ES-I3 (cell line): ENCODE results near the gene CD33.
"Not testable (repeated sequence)": the region's sequence is repeated elsewhere in the genome, so short reads cannot be mapped to it uniquely, and the experiment has no call there.

Source experiments
- H3K36me3 ChIP-seq: 2 replicates; pipeline ENCODE4 v1.6.1; 2013; ENCODE audit warnings: mild to moderate bottlenecking, low read length, control low read depth, moderate library complexity; ENCODE audit not compliant: insufficient read depth
- H3K4me1 ChIP-seq: 2 replicates; pipeline ENCODE4 v1.6.1; 2013; ENCODE audit warnings: mild to moderate bottlenecking, control low read depth, low read length; ENCODE audit not compliant: insufficient read depth
- H3K9ac ChIP-seq: 2 replicates; pipeline ENCODE4 v1.6.1; 2013; ENCODE audit warnings: low read depth, mild to moderate bottlenecking, low read length, moderate library complexity
- H3K9me3 ChIP-seq: 2 replicates; pipeline ENCODE4 v1.6.1; 2013; ENCODE audit warnings: mild to moderate bottlenecking, low read length, moderate library complexity; ENCODE audit not compliant: control insufficient read depth, insufficient read depth

CD33 gene

GRCh38 chr19:51196181-51196580 lies 28.7 kb upstream of the CD33 start:
- H3K9ac ChIP-seq: no peak overlapping the region
- H3K36me3 ChIP-seq: no peaks in the 10 kb centered on the region
- H3K9me3 ChIP-seq: no peaks in the 10 kb centered on the region
- no peaks in the 10 kb centered on the region for H3K4me1 ChIP-seq

DNA sequence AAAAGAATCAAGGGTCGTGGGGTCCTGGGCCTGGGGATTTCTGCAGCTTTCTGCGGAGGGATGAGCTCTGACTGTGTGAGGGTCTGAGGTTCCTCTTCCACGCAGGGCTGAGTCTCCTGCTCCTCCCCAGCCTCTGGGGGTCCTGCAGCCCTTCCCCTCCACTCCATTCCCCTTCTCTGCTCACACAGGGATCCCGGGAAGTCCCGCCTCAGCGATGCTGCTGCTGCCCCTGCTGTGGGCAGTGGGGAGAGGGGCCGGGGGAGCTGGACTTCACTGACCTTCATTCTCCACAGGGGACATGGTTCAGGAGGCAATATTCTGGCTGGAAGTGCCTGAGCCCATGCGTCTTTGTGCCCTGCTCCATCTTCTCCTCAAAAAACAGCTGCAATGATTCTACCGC lies 26.2 kb upstream of the CD33 start:
- no peaks in the 10 kb centered on the region for H3K36me3 ChIP-seq
- H3K9ac ChIP-seq: no peak overlapping the region
- H3K9me3 ChIP-seq: no peaks in the 10 kb centered on the region
- H3K4me1 ChIP-seq: no peaks in the 10 kb centered on the region

- no peak overlapping the region for H3K9ac ChIP-seq
- H3K36me3 ChIP-seq: no peaks in the 10 kb centered on the region
- no peaks in the 10 kb centered on the region for H3K4me1 ChIP-seq
- H3K9me3 ChIP-seq: no peaks in the 10 kb centered on the region
Measured at GRCh38 chr19:51200071-51200666, 24.7 kb upstream of the CD33 start.

DNA sequence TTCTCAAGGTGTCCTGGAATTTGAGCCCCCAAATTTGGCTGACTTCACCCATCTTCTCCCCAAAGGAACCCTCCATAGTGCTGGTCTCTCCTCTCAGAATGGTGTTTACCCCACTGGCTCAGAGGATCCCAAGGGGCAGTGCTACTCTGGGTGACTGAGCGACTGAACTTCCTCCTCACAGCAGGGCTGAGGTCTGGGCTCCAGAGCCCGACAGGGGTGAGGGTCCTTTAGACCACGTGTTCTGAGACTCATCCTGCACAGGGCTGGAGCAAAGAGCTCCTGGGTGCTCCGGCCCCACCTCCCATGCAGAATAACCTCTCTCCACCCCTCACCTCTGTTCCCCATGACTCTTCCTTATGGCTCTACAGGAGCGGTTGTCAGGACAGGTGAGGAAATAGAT lies 23.2 kb upstream of the CD33 start:
- no peaks in the 10 kb centered on the region for H3K9me3 ChIP-seq
- no peaks in the 10 kb centered on the region for H3K4me1 ChIP-seq
- no peak overlapping the region for H3K9ac ChIP-seq
- H3K36me3 ChIP-seq: no peaks in the 10 kb centered on the region

DNA sequence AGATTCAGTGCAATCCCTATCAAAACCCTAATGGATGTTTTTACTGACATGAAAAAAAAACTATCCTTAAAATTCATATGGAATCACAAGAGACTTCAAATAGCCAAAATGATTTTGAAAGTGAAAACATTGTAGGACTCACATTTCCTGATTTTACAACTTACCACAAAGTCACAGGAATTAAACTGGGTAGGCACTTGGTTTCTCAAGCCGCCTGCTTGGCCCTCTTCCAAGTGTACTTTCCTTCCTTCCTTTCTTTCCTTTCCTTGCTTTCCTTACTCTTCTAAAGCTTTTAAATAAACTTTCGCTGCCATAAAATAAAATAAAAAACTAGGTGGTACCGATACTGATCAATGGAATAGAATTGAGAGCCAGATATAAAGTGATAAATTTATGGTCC lies 21.0 kb upstream of the CD33 start:
- Histone ChIP-seq H3K36me3 (no peaks in the 10 kb centered on the region), H3K9me3 (no peaks in the 10 kb centered on the region), H3K4me1 (no peaks in the 10 kb centered on the region), H3K9ac (no peak overlapping the region)

DNA sequence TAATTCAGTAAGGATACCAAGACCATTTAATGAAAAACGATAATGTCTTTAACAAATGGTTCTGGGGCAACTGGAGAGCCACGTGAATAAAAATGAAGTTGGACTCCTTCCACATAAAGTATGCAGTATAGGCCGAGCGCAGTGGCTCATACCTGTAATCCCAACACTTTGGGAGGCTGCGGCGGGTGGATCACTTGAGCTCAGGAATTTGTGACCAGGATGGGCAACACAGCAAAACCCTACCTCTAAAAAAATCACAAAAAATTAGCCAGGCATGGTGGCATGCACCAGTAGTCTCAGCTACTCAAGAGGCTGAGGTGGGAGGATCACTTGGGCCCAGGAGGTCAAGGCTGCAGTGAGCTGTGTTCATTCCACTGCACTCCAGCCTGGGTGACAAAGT lies 20.6 kb upstream of the CD33 start:
- Histone ChIP-seq H3K9ac (no peak overlapping the region), H3K4me1 (no peaks in the 10 kb centered on the region), H3K9me3 (no peaks in the 10 kb centered on the region), H3K36me3 (no peaks in the 10 kb centered on the region)

DNA sequence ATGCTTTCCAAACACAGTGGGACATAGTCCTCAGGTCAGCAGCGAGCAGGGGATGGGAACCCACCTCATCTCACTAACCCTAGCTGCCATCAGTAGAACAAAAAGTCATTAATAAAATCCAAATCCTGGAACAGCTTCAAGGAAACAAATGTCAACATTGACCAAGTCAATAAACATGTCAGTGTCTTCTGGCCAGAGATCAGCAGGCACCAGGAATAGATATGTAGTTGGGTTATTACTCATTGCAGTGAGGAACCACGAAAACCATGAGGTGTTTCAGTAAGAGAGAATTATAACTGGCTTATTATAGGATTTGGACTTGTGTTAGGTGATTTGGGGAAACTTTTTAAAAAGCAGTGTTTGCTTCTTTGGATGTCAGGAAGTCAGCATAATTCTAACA lies 17.1 kb upstream of the CD33 start:
- Histone ChIP-seq H3K36me3 (no peaks in the 10 kb centered on the region), H3K9me3 (no peaks in the 10 kb centered on the region), H3K4me1 (no peaks in the 10 kb centered on the region), H3K9ac (no peak overlapping the region)

DNA sequence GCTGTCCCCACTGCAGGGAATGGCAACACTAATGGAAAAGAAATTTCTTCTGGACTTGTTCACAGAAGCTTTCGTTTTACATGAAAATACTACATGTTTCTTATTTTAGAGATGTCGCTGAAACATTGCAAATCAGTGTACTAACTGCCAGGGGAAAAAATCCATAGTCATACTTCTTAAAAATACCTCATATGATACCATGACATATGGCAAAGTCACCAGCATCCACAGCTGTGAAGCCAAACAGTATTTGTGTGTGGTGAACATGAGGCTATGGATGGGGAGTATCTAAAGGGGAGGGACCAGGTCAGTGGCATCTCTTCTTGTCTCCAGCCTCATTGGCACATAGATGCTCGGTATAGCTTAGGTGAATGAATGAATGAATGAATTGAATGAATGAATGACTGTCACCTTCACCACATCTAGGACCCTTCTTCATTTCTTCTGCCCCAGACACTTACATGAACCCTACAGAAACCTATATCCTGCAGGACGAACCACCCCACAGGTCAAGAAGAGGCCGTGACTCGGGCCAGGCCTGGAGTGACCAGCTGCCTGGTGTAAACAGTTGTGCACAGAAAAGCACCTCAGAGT lies 14.6 kb upstream of the CD33 start:
- no peaks in the 10 kb centered on the region for H3K36me3 ChIP-seq
- no peaks in the 10 kb centered on the region for H3K9me3 ChIP-seq
- H3K4me1 ChIP-seq: no peaks in the 10 kb centered on the region
- H3K9ac ChIP-seq: no peak overlapping the region

DNA sequence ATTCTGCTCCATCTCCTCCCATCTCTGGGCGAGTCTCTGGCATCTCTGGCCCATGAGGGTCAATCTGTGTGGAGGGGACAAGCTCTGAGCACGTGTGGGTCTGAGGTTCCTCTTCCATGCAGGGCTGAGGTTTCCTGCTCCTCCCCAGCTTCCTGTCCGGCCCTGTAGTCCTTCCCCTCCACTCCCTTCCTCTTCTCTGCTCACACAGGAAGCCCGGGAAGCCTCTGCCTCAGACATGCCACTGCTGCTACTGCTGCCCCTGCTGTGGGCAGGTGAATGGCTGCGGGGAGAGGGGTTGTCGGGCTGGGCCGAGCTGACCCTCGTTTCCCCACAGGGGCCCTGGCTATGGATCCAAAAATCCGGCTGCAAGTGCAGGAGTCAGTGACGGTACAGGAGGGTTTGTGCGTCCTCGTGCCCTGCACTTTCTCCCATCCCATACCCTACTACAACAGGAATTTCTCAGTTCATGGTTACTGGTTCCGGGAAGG lies 14.0 kb upstream of the CD33 start:
- not testable (repeated sequence) for H3K9ac ChIP-seq, H3K36me3 ChIP-seq, H3K9me3 ChIP-seq, H3K4me1 ChIP-seq

GRCh38 chr19:51211833-51212232 lies 13.0 kb upstream of the CD33 start:
- Histone ChIP-seq H3K9ac (no peak overlapping the region), H3K9me3 (no peaks in the 10 kb centered on the region), H3K4me1 (no peaks in the 10 kb centered on the region), H3K36me3 (no peaks in the 10 kb centered on the region)

DNA sequence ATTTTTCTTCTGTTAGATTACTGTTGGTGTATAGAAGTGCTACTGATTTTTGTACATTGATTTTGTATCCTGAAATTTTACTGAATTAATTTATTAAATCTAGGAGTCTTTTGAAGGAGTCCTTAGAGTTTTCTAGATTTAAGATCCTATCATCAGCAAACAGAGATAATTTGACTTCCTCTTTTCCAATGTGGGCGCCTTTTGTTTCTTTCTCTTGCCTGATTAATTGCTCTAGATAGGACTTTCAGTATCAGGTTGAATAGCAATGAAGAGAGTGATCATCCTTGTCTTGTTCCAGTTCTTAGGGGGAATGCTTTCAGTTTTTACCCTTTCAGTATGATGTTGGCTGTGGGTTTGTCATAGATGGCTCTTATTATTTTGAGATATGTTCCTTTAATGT lies 5.6 kb upstream of the CD33 start:
- H3K4me1 ChIP-seq: no peaks in the 10 kb centered on the region
- no peaks in the 10 kb centered on the region for H3K36me3 ChIP-seq
- H3K9ac ChIP-seq: no peak overlapping the region
- no peaks in the 10 kb centered on the region for H3K9me3 ChIP-seq

- no peaks in the 10 kb centered on the region for H3K4me1 ChIP-seq
- H3K36me3 ChIP-seq: no peaks in the 10 kb centered on the region
- H3K9me3 ChIP-seq: no peaks in the 10 kb centered on the region
- H3K9ac ChIP-seq: no peak overlapping the region
Measured at GRCh38 chr19:51219971-51220370, 4.9 kb upstream of the CD33 start.

- no peaks in the 10 kb centered on the region for H3K9me3 ChIP-seq
- no peak overlapping the region for H3K9ac ChIP-seq
- H3K36me3 ChIP-seq: no peaks in the 10 kb centered on the region
- H3K4me1 ChIP-seq: no peaks in the 10 kb centered on the region
Measured at GRCh38 chr19:51220996-51221395, 3.9 kb upstream of the CD33 start.

DNA sequence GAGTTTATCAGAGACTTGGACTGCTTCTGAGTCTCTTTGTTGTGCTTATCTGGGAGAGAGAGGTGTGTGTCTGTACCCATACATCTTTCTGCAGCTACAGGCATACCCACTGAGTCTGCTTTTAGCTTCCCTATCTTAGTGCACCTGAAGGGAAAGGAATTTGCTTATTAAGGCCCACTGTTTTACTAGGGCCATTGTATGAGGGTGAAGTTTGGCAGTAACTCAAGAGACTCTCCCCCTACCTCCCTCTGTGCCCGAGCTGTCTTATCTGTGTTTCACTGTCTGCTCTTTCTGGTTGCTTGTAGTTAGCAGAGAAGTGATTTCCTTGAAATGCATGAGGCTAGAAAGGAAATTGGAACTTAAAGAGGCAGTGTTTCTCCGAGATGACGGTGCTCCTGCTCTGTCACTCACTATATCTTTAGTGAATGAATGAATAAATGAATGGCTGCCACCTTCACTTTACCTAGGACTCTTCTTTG lies 678 bp upstream of the CD33 start:
- Histone ChIP-seq H3K36me3 (no peaks in the 10 kb centered on the region), H3K4me1 (no peaks in the 10 kb centered on the region), H3K9me3 (no peaks in the 10 kb centered on the region), H3K9ac (no peak overlapping the region)

DNA sequence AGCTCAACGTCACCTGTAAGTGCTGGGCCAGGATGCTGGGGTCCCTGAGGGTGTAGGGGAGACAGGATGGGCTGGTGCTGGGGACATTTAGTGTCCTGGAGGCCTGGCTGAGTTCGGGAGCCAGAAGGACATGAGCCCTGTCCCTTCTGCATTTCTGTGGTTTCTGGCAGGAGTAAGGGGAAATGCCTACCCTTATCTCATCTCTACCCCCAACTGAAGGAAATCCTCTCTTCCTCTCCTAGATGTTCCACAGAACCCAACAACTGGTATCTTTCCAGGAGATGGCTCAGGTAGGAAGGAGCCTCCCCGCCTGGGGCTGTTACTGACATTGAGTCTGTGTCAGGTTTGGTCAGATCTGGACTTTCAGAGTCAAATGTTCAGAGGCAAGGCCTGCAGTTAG lies 1.2 kb downstream of the CD33 start:
- H3K4me1 ChIP-seq: no peaks in the 10 kb centered on the region
- H3K9ac ChIP-seq: no peak overlapping the region
- H3K36me3 ChIP-seq: no peaks in the 10 kb centered on the region
- no peaks in the 10 kb centered on the region for H3K9me3 ChIP-seq
